ENCODE data around the gene FAM168A.
A peak's percentile ranks its signal among the peaks of the same experiment; 100 is the strongest.

The FAM168A gene

DNA sequence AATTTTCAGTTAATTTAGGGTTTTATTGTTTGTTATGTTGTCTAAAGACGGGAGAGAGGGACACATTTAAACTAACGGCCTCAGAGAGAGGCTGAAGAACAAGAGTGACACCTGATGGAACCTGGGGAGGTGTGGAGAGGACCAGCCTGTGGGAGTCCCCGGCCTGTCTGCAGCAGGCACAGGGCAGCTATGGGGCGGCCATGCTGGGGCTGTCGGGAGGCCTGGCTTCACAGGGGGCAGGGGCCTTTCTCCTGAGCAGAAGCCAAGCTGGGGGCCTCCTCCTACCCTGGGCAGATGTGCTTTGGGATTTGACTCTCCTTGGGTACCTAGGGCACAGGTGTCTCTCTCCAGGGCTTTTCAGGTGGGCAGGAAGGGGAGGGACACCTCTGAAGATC lies 199.8 kb downstream of the FAM168A start:
- no peak for DNase-seq

DNA sequence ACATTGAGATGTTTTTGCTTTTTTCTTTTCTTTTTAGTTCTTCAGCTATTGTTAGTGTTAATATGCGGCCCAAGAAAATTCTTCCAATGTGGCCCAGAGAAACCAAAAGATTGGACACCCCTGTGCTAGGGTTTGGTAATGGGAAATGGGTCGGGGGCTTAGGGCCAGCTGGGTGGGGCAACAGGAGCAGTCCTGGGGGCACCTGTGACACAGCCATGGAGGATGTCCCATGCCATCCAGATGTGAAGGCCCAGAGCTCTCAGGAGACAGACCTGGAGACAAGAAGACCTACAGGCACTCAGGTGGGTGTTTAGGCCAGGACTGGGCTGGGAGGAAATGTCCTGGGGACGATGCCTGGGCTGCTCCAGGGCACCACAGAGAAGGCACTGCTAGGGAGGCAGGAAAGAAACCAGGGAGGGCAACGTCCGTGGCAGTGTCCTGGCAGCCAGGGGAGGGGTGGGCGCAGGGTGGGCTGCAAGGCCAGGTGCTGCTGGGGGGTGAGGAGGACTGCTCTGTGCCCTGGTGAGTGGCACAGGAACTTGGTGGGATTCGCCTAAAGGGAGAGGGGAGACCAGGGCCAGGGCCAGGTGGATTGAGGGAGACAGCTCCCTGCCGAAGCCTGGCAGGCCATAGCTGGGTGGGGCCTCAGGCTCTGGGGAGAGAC lies 200.3 kb downstream of the FAM168A start:
- no peak for DNase-seq

DNA sequence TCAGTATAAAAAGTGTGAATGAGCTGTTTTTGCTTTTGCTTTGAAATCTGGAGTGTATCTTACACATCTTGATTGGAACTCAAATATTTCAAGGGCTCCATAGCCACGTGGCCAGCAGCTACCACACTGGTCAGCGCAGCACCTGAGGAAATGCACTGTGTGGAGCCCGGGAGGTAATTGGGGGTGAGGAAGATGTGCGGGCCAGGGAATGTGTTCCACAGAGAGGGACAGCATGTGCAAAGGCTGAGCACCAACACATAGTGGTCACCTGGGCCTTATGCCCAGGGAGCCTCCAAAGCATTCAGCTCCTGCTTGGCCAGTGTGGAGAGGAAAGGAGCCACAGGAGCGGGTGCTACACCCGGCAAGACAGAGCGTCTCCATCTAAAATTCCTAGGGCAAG lies 200.9 kb downstream of the FAM168A start:
- DNase-seq, result no peak

GRCh38 chr11:73396251-73396930 lies 201.5 kb downstream of the FAM168A start:
- no peak for DNase-seq

DNA sequence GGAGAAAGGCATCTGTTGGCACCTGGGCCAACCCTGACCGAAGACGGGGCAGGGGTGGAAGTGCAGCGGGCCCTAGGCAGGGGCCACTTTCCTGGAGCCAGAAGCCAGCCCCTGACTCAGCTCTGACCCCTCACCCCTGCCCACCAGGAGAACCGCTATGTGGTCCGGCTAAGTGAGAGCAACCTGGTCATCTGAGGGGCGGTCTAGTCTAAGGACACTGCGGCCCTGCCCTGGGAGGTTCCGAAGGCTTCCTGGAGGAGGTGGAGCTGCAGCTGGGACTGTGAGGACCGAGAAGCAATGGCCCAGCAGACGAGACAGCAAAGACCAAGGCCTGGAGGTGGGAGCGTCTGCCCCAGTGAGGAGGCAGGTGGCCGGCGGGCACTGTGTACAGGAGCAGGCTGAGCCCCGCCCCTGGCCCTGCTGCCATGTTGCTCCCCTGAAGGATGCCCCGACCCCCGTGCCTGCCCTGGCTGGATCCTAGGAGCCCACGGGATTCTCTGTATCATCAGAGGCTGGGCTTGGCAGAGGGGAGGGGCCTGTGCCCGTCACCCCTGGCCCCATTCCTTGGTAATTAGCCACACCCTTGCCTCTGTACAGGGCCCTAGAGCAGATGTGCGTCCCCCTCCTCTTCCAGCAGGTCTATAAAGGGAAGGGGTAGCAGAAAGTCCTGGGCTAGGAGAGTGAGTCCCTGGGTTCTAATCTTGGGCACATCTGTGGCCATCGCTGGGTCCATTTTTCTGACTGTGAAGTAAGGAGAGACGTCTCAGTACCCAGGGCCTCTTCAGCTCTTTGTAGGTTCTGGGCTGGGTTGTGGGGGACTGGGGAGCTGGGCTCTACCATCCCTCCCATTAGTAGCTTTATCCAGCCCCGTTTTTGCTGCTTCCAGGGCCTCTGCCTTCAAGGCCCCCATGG lies 202.4 kb downstream of the FAM168A start:
- no peak for DNase-seq

- no peak for DNase-seq
These were observed 203.3 kb downstream of the FAM168A start for GRCh38 chr11:73394416-73395296.

DNA sequence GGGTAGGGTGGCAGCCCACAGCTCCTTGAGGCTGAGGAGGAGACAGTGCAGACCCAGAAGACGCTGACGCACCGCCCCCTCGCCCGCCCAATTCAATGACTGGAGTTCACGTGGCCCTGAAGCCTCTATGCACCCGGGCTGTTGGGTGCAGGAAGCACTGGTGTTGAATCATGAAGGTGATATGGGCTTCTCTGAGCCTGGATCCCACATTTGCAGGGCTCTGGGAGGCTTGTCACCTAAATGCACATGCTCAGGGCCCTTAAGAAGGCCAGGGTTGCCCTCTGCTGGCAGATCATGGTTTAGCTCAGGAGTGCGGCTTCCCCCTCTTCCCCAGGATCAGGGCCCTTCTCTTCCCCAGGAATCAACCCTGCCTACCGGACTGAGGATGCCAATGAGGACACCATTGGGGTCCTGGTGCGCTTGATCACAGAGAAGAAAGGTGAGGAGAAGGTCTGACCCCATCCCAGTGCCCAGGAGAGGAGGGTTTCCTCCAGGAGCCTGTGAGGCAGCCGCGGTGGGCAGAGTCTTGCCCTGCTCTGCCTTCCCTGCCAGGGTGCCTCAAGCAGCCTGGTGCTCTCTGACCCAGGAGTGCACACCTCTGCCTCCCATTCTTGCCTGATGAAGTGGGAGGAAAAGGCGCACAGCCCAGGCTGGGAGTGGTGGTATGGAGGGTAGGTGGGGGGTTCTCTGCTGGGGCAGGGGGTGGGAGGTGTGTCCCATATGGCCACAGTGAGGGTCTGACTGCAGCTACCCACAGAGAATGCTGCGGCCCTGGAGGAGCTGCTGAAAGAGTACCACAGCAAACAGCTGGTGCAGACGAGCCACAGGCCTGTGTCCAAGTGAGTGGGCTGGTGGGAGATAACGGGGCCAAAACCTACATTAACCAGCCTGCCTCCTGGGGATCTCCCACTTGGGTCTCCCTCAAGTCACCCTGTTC lies 204.2 kb downstream of the FAM168A start:
- DNase-seq, result peak; percentile 86

DNA sequence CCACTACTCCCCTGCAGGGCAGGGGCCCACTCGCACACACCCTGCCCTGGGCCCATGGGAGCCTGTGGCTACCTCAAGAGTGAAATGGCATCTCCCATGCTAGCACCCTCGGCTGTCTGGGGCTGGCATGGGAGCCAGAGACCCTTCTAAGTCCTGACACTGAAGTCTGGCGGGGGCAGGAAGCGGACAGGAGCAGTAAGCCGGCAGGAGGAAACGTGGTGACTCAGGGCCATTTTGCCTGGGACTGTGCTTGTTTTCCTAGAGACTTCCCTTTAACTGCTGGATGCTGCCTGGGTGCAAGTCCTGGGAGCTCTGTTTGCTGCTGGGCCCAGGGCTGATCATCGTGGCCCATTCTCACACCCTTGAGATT lies 204.9 kb downstream of the FAM168A start:
- DNase-seq, result no peak

- no peak for DNase-seq
These were observed 205.6 kb downstream of the FAM168A start for GRCh38 chr11:73392108-73393010.

DNA sequence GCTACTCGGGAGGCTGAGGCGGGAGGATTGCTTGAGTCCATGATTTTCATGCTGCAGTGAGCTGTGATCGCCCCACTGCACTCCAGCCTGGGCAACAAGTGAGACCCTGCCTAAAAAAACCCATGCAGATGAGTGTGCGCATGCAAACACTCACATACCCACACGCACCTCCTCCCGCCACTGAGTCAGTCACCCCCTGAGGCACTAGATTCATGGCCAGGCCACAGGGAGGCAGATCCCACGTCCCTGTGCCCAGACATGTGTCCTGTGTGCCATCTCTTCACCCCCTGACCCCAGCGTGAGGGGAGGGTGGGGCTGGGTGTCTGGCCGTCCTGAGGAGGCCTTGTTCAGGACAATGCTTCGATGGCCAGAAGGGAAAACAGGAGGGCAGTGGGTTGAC lies 206.2 kb downstream of the FAM168A start:
- DNase-seq, result no peak

DNA sequence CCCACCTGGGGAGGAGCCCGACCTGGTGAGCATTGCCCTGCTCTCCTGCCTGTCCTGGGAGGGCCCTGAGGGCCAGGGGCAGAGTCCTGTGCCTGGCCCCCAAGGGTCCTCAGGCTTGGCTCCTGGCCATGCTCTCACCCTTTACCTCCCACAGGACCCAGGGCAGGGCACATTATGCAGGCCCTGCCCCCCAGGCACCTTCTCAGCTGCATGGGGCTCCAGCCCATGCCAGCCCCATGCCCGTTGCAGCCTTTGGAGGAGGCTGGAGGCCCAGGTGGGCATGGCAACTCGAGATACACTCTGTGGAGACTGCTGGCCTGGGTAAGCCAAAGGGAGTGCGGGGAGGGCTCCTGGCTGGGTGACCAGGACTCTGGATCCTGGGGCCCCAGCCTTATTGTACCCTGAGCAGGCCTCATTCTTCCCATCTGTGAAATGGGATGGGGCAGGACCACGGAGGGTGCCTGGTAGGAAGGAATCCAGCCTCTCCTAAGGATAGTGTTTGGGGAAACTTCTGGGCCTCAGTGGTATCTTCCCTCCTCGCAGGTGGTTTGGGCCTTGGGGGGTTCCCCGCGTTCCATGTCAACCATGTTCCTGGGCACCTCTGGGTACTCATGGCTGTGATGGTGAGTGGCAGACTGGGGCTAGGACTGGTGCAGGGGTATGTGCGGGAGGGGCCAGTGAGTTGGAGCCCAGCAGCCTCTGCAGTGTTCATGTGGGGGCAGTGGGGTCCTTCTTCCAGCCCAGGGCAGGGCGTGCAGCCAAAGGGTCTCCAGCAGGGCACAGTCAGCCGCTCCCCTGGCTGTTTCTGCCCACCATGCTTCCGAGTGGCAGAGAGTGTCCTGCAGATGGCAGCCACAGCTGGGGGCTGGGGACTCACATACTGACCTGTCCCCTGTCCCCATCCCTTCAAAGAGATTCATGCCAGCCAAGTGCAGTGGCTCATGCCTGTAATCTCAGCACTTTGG lies 207.0 kb downstream of the FAM168A start:
- no peak for DNase-seq

DNA sequence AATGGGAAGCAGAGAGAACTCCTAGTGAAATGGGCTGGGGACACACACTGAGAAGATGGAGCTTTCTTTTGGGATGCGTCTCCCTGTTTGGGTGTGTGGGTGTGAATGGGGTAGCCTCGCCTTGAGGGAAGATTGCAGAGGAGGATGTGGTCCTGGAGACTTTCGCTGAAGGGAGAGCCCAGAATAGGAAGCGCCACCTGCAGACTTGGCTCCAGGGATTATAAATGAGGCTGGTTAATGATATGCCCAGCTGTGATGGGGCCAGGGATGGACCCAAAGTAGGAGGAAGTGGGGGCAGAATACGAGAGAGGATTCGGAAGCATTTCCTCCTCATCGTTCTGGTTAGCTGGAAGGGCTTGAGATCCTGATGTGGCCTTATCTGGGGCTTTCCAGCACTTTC lies 208.0 kb downstream of the FAM168A start:
- no peak for DNase-seq

GRCh38 chr11:73389134-73389525 lies 208.8 kb downstream of the FAM168A start:
- DNase-seq, result no peak

GRCh38 chr11:73388265-73389133 lies 209.4 kb downstream of the FAM168A start:
- no peak for DNase-seq

DNA sequence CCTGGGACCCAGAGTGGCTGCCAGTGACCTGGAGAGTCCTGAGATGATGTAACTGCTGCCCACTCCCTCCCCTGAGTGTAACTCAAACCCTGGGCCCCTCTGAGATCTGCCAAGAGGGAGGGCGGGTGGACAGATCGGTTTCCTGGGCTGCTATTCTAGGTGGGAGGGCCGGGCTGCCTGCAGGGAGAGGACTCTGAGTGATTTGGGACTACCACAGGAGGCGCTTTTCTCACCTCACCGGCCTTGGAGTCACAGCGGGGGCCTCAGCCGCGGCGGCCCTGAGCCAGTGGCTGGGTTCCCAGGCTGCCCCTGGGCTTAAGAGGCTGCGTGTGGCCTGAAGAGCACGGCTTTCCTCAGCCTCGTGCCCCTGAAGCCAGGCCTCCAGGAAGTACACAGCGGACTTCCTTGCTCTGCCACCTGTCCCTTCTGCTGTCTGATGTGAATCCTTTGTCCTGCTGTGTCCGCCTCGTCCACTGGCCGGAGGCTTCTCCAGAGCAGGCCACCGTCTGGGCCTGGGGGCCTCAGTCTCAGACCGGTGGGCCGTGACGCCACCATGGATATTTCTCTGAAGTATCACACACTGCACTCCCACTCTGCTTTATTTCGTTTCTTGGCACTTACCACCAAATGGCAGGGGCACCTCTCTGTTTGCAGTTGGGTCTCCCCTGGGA lies 210.2 kb downstream of the FAM168A start:
- no peak for DNase-seq

DNA sequence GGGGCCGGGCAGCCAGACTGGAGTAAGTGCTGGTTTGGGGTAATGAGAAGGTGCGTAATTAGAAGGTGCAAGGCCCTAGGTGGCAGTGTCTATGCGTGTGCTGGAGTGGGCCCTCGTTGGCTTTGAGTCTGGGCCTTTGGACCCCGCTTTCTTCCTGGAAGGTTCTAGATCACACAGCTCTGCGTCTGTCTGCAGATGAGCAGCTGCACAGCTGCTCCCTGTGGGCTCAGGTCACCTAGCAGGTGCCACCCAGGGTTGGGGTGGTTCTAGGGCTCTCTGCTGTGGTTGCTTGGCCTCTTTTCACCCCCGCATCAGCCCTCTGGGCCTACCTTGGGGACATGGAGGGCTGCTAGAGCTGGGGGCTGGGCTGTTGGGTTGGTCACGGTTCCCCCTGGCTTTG lies 211.4 kb downstream of the FAM168A start:
- DNase-seq, result no peak

- no peak for DNase-seq
These were observed 211.9 kb downstream of the FAM168A start for GRCh38 chr11:73386016-73386415.
